Loucy (cell line): ENCODE results near the gene ITM2B.

Experiments
- CTCF ChIP-seq: fragments of 200-600 bp; sonication (generic); conservative IDR thresholded peaks from 2 replicates; pipeline ENCODE4 v1.5.1; 2014; ENCODE audit warnings: mild to moderate bottlenecking, antibody characterized with exemption, low read length
- EZH2phosphoT487 ChIP-seq: fragments of 200-600 bp; IDR thresholded peaks from 2 replicates; pipeline ENCODE4 v1.6.1; 2018; ENCODE audit warnings: antibody characterized with exemption, mild to moderate bottlenecking, moderate library complexity, borderline replicate concordance

GRCh38 chr13:48188601-48189000, 44.4 kb upstream of the ITM2B start:
- TF ChIP-seq CTCF (no peak), EZH2phosphoT487 (no peak)
